Measurements from ENCODE around the gene OPRL1.
"Not testable (repeated sequence)": the region's sequence is repeated elsewhere in the genome, so short reads cannot be mapped to it uniquely, and the experiment has no call there.

OPRL1 gene

GRCh38 chr20:64113796-64114355 lies 34.0 kb downstream of the OPRL1 start:
- DNase-seq (ENCODE audit: low read depth): no peak
- TF ChIP-seq CTCF (conservative IDR thresholded peaks at IDR 0.05; ENCODE audit: low read depth, low read length): no peak

GRCh38 chr20:64114356-64114971 lies 34.6 kb downstream of the OPRL1 start:
- TF ChIP-seq CTCF (conservative IDR thresholded peaks at IDR 0.05; ENCODE audit: low read depth, low read length): no peak
- no peak overlapping the region for H3K4me3 ChIP-seq (ENCODE audit: low read depth, low read length)
- no peak for DNase-seq (ENCODE audit: low read depth)

More at GRCh38 chr20:64113796-64114355, 34.0 kb downstream of the OPRL1 start:
- no peak overlapping the region for H3K4me3 ChIP-seq (ENCODE audit: low read depth, low read length)

- no peak for DNase-seq (ENCODE audit: low read depth)
- H3K4me3 ChIP-seq (ENCODE audit: low read depth, low read length): no peak overlapping the region
- TF ChIP-seq CTCF (conservative IDR thresholded peaks at IDR 0.05; ENCODE audit: low read depth, low read length): no peak
Observed at GRCh38 chr20:64115171-64115911, 35.5 kb downstream of the OPRL1 start.

GRCh38 chr20:64116016-64116415 lies 36.1 kb downstream of the OPRL1 start:
- TF ChIP-seq CTCF (conservative IDR thresholded peaks at IDR 0.05; ENCODE audit: low read depth, low read length): no peak
- DNase-seq (ENCODE audit: low read depth): no peak
- no peak overlapping the region for H3K4me3 ChIP-seq (ENCODE audit: low read depth, low read length)

- no peak overlapping the region for H3K4me3 ChIP-seq (ENCODE audit: low read depth, low read length)
- no peak for DNase-seq (ENCODE audit: low read depth)
- TF ChIP-seq CTCF (conservative IDR thresholded peaks at IDR 0.05; ENCODE audit: low read depth, low read length): no peak
Observed at GRCh38 chr20:64116541-64117431, 36.9 kb downstream of the OPRL1 start.

GRCh38 chr20:64117432-64117777 lies 37.5 kb downstream of the OPRL1 start:
- H3K4me3 ChIP-seq (ENCODE audit: low read depth, low read length); DNase-seq (ENCODE audit: low read depth): not testable (repeated sequence)

- DNase-seq (ENCODE audit: low read depth): no peak
- TF ChIP-seq CTCF (conservative IDR thresholded peaks at IDR 0.05; ENCODE audit: low read depth, low read length): no peak
- no peak overlapping the region for H3K4me3 ChIP-seq (ENCODE audit: low read depth, low read length)
Observed at GRCh38 chr20:64119301-64119680, 39.4 kb downstream of the OPRL1 start.
